GM23338 (cell line): ENCODE data around the gene TP53I3. TPM values are rescaled to one million over a fixed set of nuclear protein-coding genes. Genes with fewer than 3 reads are reported as not detected.
A peak's percentile ranks its signal among the peaks of the same experiment; 100 is the strongest.
"Not testable (repeated sequence)": the region's sequence is repeated elsewhere in the genome, so short reads cannot be mapped to it uniquely, and the experiment has no call there.

Experiments used
- ATAC-seq: fragments of 200-7000 bp; cut with Tn5 transposase; 3 replicates; pipeline ENCODE4 v1.9.1; 2020
- DNase-seq: peaks from one replicate; pipeline ENCODE4 v3.0.0-alpha.2; 2015; ENCODE audit warnings: low spot score
- H2AFZ ChIP-seq: fragments of 200-600 bp; sonication (generic); 2 replicates; pipeline ENCODE4 v1.8.0; 2016; ENCODE audit warnings: antibody characterized with exemption, mild to moderate bottlenecking, moderate library complexity
- H3F3A ChIP-seq: fragments of 200-600 bp; sonication (generic); replicated peaks from 2 replicates; pipeline ENCODE4 v1.8.0; 2017; ENCODE audit warnings: antibody characterized with exemption, mixed run types, low read depth
- H3K27ac ChIP-seq: fragments of 200-600 bp; sonication (generic); 2 replicates; pipeline ENCODE4 v1.6.1; 2016; ENCODE audit warnings: low read depth
- H3K27me3 ChIP-seq: fragments of 200-600 bp; sonication (generic); 2 replicates; pipeline ENCODE4 v1.8.0; 2016; ENCODE audit warnings: mild to moderate bottlenecking, mixed run types, moderate library complexity; ENCODE audit not compliant: insufficient read depth
- H3K36me3 ChIP-seq: fragments of 200-600 bp; sonication (generic); 2 replicates; pipeline ENCODE4 v1.8.0; 2016; ENCODE audit warnings: mild to moderate bottlenecking; ENCODE audit not compliant: insufficient read depth
- H3K4me1 ChIP-seq: fragments of 200-600 bp; sonication (generic); 2 replicates; pipeline ENCODE4 v1.8.0; 2016; ENCODE audit warnings: mild to moderate bottlenecking, moderate library complexity; ENCODE audit not compliant: insufficient read depth
- H3K4me2 ChIP-seq: fragments of 200-600 bp; sonication (generic); 2 replicates; pipeline ENCODE4 v1.7.1; 2017; ENCODE audit warnings: mixed run types
- H3K4me3 ChIP-seq: fragments of 200-600 bp; sonication (generic); 2 replicates; pipeline ENCODE4 v1.6.1; 2016; ENCODE audit warnings: mixed run types
- H3K79me2 ChIP-seq: fragments of 200-600 bp; sonication (generic); replicated peaks from 2 replicates; pipeline ENCODE4 v1.8.0; 2017; ENCODE audit warnings: mild to moderate bottlenecking; ENCODE audit not compliant: insufficient read depth
- H3K9me2 ChIP-seq: fragments of 200-600 bp; sonication (generic); 2 replicates; pipeline ENCODE4 v1.8.0; 2017; ENCODE audit not compliant: insufficient read depth
- H4K20me1 ChIP-seq: fragments of 200-600 bp; sonication (generic); replicated peaks from 2 replicates; pipeline ENCODE4 v1.8.0; 2017; ENCODE audit warnings: mild to moderate bottlenecking; ENCODE audit not compliant: insufficient read depth
- H3K27ac Mint-ChIP-seq: 2 replicates; pipeline ENCODE4 v1.8.0; 2020; ENCODE audit warnings: inconsistent platforms, mild to moderate bottlenecking, moderate library complexity, mixed read lengths
- H3K27me3 Mint-ChIP-seq: 3 replicates; pipeline ENCODE4 v1.8.0; 2022; ENCODE audit warnings: low read depth, mild to moderate bottlenecking, moderate library complexity, mixed read lengths, inconsistent platforms; ENCODE audit not compliant: insufficient read depth, poor library complexity
- H3K36me3 Mint-ChIP-seq: 3 replicates; pipeline ENCODE4 v1.8.0; 2021; ENCODE audit warnings: low read depth, mild to moderate bottlenecking, inconsistent platforms, moderate library complexity, mixed read lengths
- H3K4me1 Mint-ChIP-seq: 3 replicates; pipeline ENCODE4 v1.8.0; 2020; ENCODE audit warnings: mild to moderate bottlenecking, inconsistent platforms, mixed read lengths
- H3K4me3 Mint-ChIP-seq: 3 replicates; pipeline ENCODE4 v1.8.0; 2021; ENCODE audit warnings: moderate library complexity, mild to moderate bottlenecking, inconsistent platforms, mixed read lengths
- H3K9me3 Mint-ChIP-seq: 3 replicates; pipeline ENCODE4 v1.8.0; 2020; ENCODE audit warnings: moderate library complexity, mild to moderate bottlenecking, inconsistent platforms, mixed read lengths
- CREB1 ChIP-seq: fragments of 250-450 bp; sonication (Bioruptor Pico); IDR thresholded peaks from 2 replicates; pipeline ENCODE4 v1.5.0; 2020; ENCODE audit warnings: low read depth, mild to moderate bottlenecking, moderate library complexity
- EZH2 ChIP-seq: fragments of 200-600 bp; sonication (generic); IDR thresholded peaks from one replicate; pipeline ENCODE4 v1.8.0; 2017; ENCODE audit warnings: antibody characterized with exemption, mild to moderate bottlenecking, low read depth; ENCODE audit not compliant: unreplicated experiment
- NANOG ChIP-seq: IDR thresholded peaks from 2 replicates; pipeline ENCODE4 v1.6.1; 2016; ENCODE audit warnings: antibody characterized with exemption, borderline replicate concordance
- STAT1 ChIP-seq: IDR thresholded peaks from one replicate; pipeline ENCODE4 v1.6.1; 2016; ENCODE audit warnings: antibody characterized with exemption; ENCODE audit not compliant: unreplicated experiment
- ZNF114 ChIP-seq: fragments of 250-450 bp; sonication (Bioruptor Pico); IDR thresholded peaks from 2 replicates; pipeline ENCODE4 v1.5.0; 2020; ENCODE audit warnings: mild to moderate bottlenecking, moderate library complexity
- ZNF331 ChIP-seq: fragments of 250-450 bp; sonication (Bioruptor Pico); IDR thresholded peaks from 2 replicates; pipeline ENCODE4 v1.5.0; 2020; ENCODE audit warnings: low read depth, mild to moderate bottlenecking, moderate library complexity
- polyA plus RNA-seq: library from polyadenylated mRNA; unstranded; fragments of >200 nt; fragmentation: Nextera tagmentation; extraction: Ambion mirVana; gene quantifications from 2 replicates; pipeline ENCODE4 v1.2.1, GENCODE V29; 2016
- total RNA-seq: library from RNA; depleted of rRNA; stranded (reverse); fragments of >200 nt; shearing (Covaris generic); gene quantifications from 2 replicates; pipeline ENCODE4 v1.2.3, GENCODE V29; 2014
- TF ChIP-seq, protein P1 (sequence below): IDR thresholded peaks from one replicate; pipeline ENCODE4 v1.6.1; 2018; ENCODE audit warnings: antibody characterized with exemption; ENCODE audit not compliant: unreplicated experiment
- TF ChIP-seq, protein P2 (sequence below), 2 experiments: fragments of 200-600 bp in 1 of 2; sonication (generic) in 1 of 2; conservative IDR thresholded peaks; 2 replicates each; pipeline versions ENCODE4 v1.5.1 to v1.6.1; 2016 to 2017; ENCODE audit warnings: antibody characterized with exemption in 2 of 2, low read depth in 2 of 2, mild to moderate bottlenecking in 2 of 2, moderate library complexity in 1 of 2

Gene TP53I3
- total and polyA plus RNA-seq, 2 experiments from 2014 or later: 27.8 to 36.5 TPM

DNA sequence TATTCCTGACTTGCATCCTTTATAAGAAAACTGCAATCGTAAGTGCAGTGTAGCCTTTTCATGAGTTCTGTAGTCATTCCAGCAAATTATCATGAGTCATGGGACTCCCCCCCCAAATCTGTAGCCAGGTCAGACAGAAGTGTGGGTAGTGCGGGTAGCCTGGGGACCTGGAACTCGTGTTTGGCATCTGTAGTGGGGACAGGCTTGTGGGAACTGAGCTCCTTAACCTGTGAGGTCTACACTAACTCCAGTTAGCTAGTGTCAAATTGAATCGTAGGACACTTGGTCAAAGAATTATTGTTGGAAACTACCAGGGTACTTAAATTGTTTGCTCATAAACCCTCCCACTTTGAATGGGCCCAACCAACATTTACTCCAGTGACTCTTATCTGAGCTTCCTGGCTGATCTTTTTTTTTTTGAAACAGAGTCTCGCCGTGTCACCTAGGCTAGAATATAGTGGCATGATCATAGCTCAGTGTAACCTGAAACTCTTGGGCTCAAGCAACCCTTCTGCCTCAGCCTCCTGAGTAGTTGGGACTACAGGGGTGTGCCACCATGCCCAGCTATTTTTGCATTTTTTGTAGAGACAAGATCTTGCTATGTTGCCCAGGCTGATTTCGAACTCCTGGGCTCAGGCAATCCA is 26.1 kb upstream of the TP53I3 start:
- H3K4me2 ChIP-seq: no peak overlapping the region
- Mint-ChIP-seq H3K27me3 (peaks cover 2% of the 10 kb centered on the region), H3K4me1 (no peaks in the 10 kb centered on the region), H3K9me3 (peaks cover 21% of the 10 kb centered on the region), H3K27ac (peak overlapping the region; percentile 40; the same call in 1 of the 2 replicates), H3K36me3 (peaks cover 15% of the 10 kb centered on the region; the same call in 2 of the 3 replicates), H3K4me3 (no peak overlapping the region)
- H4K20me1 ChIP-seq: no peaks in the 10 kb centered on the region
- DNase-seq (no peak), ATAC-seq (no peak)
- no peak overlapping the region for H2AFZ ChIP-seq
- H3F3A ChIP-seq: no peaks in the 10 kb centered on the region
- peaks cover 3% of the 10 kb centered on the region; the same call in 1 of the 2 replicates for H3K36me3 ChIP-seq
- no peak for TF ChIP-seq STAT1
- TF ChIP-seq, protein P1, sequence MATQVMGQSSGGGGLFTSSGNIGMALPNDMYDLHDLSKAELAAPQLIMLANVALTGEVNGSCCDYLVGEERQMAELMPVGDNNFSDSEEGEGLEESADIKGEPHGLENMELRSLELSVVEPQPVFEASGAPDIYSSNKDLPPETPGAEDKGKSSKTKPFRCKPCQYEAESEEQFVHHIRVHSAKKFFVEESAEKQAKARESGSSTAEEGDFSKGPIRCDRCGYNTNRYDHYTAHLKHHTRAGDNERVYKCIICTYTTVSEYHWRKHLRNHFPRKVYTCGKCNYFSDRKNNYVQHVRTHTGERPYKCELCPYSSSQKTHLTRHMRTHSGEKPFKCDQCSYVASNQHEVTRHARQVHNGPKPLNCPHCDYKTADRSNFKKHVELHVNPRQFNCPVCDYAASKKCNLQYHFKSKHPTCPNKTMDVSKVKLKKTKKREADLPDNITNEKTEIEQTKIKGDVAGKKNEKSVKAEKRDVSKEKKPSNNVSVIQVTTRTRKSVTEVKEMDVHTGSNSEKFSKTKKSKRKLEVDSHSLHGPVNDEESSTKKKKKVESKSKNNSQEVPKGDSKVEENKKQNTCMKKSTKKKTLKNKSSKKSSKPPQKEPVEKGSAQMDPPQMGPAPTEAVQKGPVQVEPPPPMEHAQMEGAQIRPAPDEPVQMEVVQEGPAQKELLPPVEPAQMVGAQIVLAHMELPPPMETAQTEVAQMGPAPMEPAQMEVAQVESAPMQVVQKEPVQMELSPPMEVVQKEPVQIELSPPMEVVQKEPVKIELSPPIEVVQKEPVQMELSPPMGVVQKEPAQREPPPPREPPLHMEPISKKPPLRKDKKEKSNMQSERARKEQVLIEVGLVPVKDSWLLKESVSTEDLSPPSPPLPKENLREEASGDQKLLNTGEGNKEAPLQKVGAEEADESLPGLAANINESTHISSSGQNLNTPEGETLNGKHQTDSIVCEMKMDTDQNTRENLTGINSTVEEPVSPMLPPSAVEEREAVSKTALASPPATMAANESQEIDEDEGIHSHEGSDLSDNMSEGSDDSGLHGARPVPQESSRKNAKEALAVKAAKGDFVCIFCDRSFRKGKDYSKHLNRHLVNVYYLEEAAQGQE: no peak
- no peak for TF ChIP-seq NANOG
- TF ChIP-seq CREB1 (CRISPR knock-in tag): no peak
- TF ChIP-seq EZH2: no peak
- TF ChIP-seq ZNF114 (CRISPR knock-in tag): no peak
- TF ChIP-seq ZNF331 (CRISPR knock-in tag): no peak
- TF ChIP-seq, protein P2, sequence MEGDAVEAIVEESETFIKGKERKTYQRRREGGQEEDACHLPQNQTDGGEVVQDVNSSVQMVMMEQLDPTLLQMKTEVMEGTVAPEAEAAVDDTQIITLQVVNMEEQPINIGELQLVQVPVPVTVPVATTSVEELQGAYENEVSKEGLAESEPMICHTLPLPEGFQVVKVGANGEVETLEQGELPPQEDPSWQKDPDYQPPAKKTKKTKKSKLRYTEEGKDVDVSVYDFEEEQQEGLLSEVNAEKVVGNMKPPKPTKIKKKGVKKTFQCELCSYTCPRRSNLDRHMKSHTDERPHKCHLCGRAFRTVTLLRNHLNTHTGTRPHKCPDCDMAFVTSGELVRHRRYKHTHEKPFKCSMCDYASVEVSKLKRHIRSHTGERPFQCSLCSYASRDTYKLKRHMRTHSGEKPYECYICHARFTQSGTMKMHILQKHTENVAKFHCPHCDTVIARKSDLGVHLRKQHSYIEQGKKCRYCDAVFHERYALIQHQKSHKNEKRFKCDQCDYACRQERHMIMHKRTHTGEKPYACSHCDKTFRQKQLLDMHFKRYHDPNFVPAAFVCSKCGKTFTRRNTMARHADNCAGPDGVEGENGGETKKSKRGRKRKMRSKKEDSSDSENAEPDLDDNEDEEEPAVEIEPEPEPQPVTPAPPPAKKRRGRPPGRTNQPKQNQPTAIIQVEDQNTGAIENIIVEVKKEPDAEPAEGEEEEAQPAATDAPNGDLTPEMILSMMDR (conservative IDR thresholded peaks at IDR 0.05; ENCODE audit: low read depth in 2 of 2): no peak
- H3K9me2 ChIP-seq: no peaks in the 10 kb centered on the region
- H3K79me2 ChIP-seq: no peaks in the 10 kb centered on the region
- no peak overlapping the region for H3K27ac ChIP-seq
- H3K4me3 ChIP-seq: no peak overlapping the region
- no peaks in the 10 kb centered on the region for H3K27me3 ChIP-seq
- no peaks in the 10 kb centered on the region for H3K4me1 ChIP-seq

DNA sequence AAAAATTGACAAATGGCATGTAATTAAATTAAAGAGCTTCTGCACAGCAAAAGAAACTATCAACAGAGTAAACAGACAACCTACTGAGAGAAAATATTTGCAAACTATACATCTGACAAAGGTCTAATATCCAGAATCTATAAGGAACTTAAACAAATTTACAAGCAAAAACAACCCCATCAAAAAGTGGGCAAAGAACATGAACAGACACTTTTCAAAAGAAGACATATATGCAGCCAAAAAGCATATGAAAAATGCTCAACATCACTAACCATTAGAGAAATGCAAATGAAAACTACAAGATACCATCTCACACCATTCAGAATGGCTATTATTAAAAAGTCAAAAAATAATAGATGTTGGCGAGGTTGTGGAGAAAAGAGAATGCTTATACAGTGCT is 24.8 kb upstream of the TP53I3 start:
- not testable (repeated sequence) for ATAC-seq, H3K9me3 Mint-ChIP-seq, H3K36me3 ChIP-seq, H3K79me2 ChIP-seq, H2AFZ ChIP-seq, H3K27me3 ChIP-seq, H3K27ac ChIP-seq, H3K4me2 ChIP-seq, H4K20me1 ChIP-seq, H3K36me3 Mint-ChIP-seq, DNase-seq, H3K4me1 Mint-ChIP-seq, H3K4me3 Mint-ChIP-seq, H3K27me3 Mint-ChIP-seq, H3K9me2 ChIP-seq, H3K4me1 ChIP-seq, H3F3A ChIP-seq, H3K4me3 ChIP-seq, H3K27ac Mint-ChIP-seq
